ENCODE data around the gene FIZ1. TPM values are rescaled to one million over a fixed set of nuclear protein-coding genes. Genes with fewer than 3 reads are reported as not detected.

The FIZ1 gene
- polyA plus RNA-seq, 1 donor from 2014 or later: 7.4 TPM

DNA sequence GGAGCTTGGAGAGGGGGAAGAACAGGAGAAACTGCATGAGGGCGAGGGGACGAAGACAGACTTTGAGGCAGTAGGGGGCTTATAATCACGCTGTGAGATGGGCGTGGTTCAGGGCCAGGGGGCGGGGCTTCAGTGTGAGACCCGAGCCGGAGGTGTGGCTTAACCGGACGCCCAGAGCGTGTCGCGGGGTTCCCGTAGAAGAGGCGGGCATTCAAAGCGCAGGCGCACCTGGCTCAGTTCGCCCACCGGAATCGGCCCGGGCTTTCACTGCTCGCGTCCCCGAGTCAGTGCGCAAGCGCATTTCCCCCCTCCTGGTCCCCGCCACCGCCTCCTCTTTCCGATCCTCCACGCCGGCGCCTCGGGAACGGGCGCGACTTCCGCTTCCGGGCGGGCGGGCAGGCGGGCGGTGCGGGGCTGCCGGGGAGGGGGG is 5.9 kb upstream of the FIZ1 start:
- Histone ChIP-seq H3F3A (ENCODE audit: insufficient read depth, low read length, poor library complexity, severe bottlenecking) (no peaks in the 10 kb centered on the region), H3K36me3 (ENCODE audit: insufficient read depth, low read length) (peaks cover 8% of the 10 kb centered on the region), H3K9me2 (ENCODE audit: insufficient read depth, low read length) (no peaks in the 10 kb centered on the region), H3K4me3 (ENCODE audit: low read length) (peak overlapping the region; percentile 97), H4K20me1 (ENCODE audit: insufficient read depth) (no peaks in the 10 kb centered on the region), H3K9me3 (ENCODE audit: low read length) (no peaks in the 10 kb centered on the region), H3K27me3 (ENCODE audit: insufficient read depth, low read depth, low read length) (no peaks in the 10 kb centered on the region), H3K9ac (ENCODE audit: low read length) (peak overlapping the region; percentile 97), H3K79me2 (replicated peaks; ENCODE audit: insufficient read depth, low read length) (peaks cover 30% of the 10 kb centered on the region), H3K27ac (ENCODE audit: low read length) (peak overlapping the region; percentile 91), H3K4me2 (ENCODE audit: low read length) (peak overlapping the region; percentile 83), H2AFZ (ENCODE audit: low read depth, low read length) (peak overlapping the region; percentile 41)
- TF ChIP-seq TAF1 (IDR thresholded peaks at IDR 0.05; ENCODE audit: low read depth) (no peak), POLR2AphosphoS5 (IDR thresholded peaks at IDR 0.05) (no peak), MXI1 (conservative IDR thresholded peaks at IDR 0.05; ENCODE audit: poor library complexity, severe bottlenecking) (peak; percentile 34), SMC3 (conservative IDR thresholded peaks at IDR 0.05; ENCODE audit: poor library complexity) (no peak), EP300 (conservative IDR thresholded peaks at IDR 0.05; ENCODE audit: poor library complexity, severe bottlenecking) (no peak), RAD21 (conservative IDR thresholded peaks at IDR 0.05) (no peak)
- TF ChIP-seq, protein P1, sequence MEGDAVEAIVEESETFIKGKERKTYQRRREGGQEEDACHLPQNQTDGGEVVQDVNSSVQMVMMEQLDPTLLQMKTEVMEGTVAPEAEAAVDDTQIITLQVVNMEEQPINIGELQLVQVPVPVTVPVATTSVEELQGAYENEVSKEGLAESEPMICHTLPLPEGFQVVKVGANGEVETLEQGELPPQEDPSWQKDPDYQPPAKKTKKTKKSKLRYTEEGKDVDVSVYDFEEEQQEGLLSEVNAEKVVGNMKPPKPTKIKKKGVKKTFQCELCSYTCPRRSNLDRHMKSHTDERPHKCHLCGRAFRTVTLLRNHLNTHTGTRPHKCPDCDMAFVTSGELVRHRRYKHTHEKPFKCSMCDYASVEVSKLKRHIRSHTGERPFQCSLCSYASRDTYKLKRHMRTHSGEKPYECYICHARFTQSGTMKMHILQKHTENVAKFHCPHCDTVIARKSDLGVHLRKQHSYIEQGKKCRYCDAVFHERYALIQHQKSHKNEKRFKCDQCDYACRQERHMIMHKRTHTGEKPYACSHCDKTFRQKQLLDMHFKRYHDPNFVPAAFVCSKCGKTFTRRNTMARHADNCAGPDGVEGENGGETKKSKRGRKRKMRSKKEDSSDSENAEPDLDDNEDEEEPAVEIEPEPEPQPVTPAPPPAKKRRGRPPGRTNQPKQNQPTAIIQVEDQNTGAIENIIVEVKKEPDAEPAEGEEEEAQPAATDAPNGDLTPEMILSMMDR (IDR thresholded peaks at IDR 0.05; ENCODE audit: poor library complexity, severe bottlenecking): no peak
- TF ChIP-seq, protein P2, sequence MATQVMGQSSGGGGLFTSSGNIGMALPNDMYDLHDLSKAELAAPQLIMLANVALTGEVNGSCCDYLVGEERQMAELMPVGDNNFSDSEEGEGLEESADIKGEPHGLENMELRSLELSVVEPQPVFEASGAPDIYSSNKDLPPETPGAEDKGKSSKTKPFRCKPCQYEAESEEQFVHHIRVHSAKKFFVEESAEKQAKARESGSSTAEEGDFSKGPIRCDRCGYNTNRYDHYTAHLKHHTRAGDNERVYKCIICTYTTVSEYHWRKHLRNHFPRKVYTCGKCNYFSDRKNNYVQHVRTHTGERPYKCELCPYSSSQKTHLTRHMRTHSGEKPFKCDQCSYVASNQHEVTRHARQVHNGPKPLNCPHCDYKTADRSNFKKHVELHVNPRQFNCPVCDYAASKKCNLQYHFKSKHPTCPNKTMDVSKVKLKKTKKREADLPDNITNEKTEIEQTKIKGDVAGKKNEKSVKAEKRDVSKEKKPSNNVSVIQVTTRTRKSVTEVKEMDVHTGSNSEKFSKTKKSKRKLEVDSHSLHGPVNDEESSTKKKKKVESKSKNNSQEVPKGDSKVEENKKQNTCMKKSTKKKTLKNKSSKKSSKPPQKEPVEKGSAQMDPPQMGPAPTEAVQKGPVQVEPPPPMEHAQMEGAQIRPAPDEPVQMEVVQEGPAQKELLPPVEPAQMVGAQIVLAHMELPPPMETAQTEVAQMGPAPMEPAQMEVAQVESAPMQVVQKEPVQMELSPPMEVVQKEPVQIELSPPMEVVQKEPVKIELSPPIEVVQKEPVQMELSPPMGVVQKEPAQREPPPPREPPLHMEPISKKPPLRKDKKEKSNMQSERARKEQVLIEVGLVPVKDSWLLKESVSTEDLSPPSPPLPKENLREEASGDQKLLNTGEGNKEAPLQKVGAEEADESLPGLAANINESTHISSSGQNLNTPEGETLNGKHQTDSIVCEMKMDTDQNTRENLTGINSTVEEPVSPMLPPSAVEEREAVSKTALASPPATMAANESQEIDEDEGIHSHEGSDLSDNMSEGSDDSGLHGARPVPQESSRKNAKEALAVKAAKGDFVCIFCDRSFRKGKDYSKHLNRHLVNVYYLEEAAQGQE (IDR thresholded peaks at IDR 0.05; ENCODE audit: borderline replicate concordance): no peak

DNA sequence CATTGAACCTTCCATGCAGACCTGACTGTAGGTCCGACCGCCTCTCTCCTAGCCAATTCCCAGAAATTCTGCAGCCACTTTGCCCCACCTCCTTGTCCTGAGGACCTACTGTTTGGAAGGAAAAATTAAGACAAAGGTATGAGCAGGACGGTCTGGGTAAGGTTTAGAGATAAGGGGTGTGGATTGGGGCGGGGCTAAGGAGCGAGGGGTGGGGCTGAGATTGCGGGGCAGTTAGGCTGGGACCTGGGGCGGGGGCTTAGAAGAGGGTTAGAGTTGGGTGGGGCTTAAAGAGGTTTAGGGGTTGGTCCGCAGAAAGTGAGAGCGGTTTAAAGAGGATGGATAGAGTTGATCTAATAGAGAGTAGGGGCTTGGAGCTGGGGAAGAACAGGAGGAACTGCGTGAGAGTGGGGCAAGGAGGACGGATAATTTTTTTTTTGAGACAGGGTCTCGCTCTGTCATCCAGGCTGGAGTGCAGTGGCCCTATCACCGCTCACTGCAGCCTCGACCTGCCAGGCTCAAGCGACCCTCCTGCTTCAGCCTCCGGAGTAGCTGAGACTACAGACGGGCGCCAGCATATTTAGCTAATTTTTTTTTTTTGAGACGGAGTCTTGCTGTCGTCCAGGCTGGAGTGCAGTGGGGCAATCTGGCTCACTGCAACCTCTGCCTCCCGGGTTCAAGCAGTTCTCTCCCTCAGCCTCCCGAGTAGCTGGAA is 4.4 kb upstream of the FIZ1 start:
- TF ChIP-seq MXI1 (conservative IDR thresholded peaks at IDR 0.05; ENCODE audit: poor library complexity, severe bottlenecking) (no peak), POLR2AphosphoS5 (IDR thresholded peaks at IDR 0.05) (no peak), SMC3 (conservative IDR thresholded peaks at IDR 0.05; ENCODE audit: poor library complexity) (no peak), TAF1 (IDR thresholded peaks at IDR 0.05; ENCODE audit: low read depth) (no peak), RAD21 (conservative IDR thresholded peaks at IDR 0.05) (no peak), EP300 (conservative IDR thresholded peaks at IDR 0.05; ENCODE audit: poor library complexity, severe bottlenecking) (no peak), EZH2 (IDR thresholded peaks at IDR 0.05; ENCODE audit: borderline replicate concordance, insufficient read depth, low read length, poor library complexity, severe bottlenecking) (no peak)
- TF ChIP-seq, protein P1 (IDR thresholded peaks at IDR 0.05; ENCODE audit: poor library complexity, severe bottlenecking): no peak
- TF ChIP-seq, protein P2 (IDR thresholded peaks at IDR 0.05; ENCODE audit: borderline replicate concordance): no peak
- H3F3A ChIP-seq (ENCODE audit: insufficient read depth, low read length, poor library complexity, severe bottlenecking): no peaks in the 10 kb centered on the region
- H3K4me3 ChIP-seq (ENCODE audit: low read length): peak overlapping the region; percentile 97
- peaks cover 24% of the 10 kb centered on the region for H3K79me2 ChIP-seq (replicated peaks; ENCODE audit: insufficient read depth, low read length)
- no peak overlapping the region for H3K9ac ChIP-seq (ENCODE audit: low read length)
- no peaks in the 10 kb centered on the region for H4K20me1 ChIP-seq (ENCODE audit: insufficient read depth)
- H3K9me2 ChIP-seq (ENCODE audit: insufficient read depth, low read length): no peaks in the 10 kb centered on the region
- no peaks in the 10 kb centered on the region for H3K27me3 ChIP-seq (ENCODE audit: insufficient read depth, low read depth, low read length)
- H3K4me2 ChIP-seq (ENCODE audit: low read length): no peak overlapping the region
- no peak overlapping the region for H2AFZ ChIP-seq (ENCODE audit: low read depth, low read length)
- no peaks in the 10 kb centered on the region for H3K9me3 ChIP-seq (ENCODE audit: low read length)
- peak overlapping the region; percentile 91 for H3K27ac ChIP-seq (ENCODE audit: low read length)
- no peaks in the 10 kb centered on the region for H3K36me3 ChIP-seq (ENCODE audit: insufficient read depth, low read length)
